K562 (cell line): ENCODE measurements around the gene PRPF18. TPM values are rescaled to one million over a fixed set of nuclear protein-coding genes. Genes with fewer than 3 reads are reported as not detected.

ENCODE experiments used
- ATF1 ChIP-seq, 2 experiments: fragments of 450-650 bp in 1 of 2; IDR thresholded peaks; 2 replicates each; pipeline ENCODE4 v1.6.1; 2016; ENCODE audit warnings: missing compliant biosample characterization in 1 of 2, missing genetic modification characterization in 1 of 2
- ETV1 ChIP-seq: fragments of 450-650 bp; conservative IDR thresholded peaks from 2 replicates; pipeline ENCODE4 v1.6.1; 2016; ENCODE audit warnings: missing genetic modification characterization, control low read depth, low read depth, missing compliant biosample characterization
- MYC ChIP-seq, 2 experiments: fragments of 250-450 bp in 1 of 2; sonication (Bioruptor Pico) in 1 of 2; IDR thresholded peaks; 2 replicates each; pipeline versions ENCODE4 v1.5.1 to v1.6.1; 2012 to 2021; ENCODE audit warnings: low read depth in 2 of 2, borderline replicate concordance in 1 of 2, improper control_type of control experiment in 1 of 2, low read length in 1 of 2, mild to moderate bottlenecking in 1 of 2, moderate library complexity in 1 of 2
- NR2C2 ChIP-seq, 2 experiments: fragments of 200-800 bp in 1 of 2; sonication (Bioruptor generic) in 1 of 2; sonication (generic) in 1 of 2; formaldehyde crosslinking in 1 of 2; IDR thresholded peaks; 2 replicates each; pipeline versions ENCODE4 v1.6.1 to v1.8.0; 2016 to 2022; ENCODE audit warnings: mild to moderate bottlenecking in 1 of 2, missing compliant biosample characterization in 1 of 2, missing genetic modification characterization in 1 of 2, missing genetic modification reagents in 1 of 2
- REST ChIP-seq, 2 experiments: fragments of 450-650 bp; formaldehyde crosslinking in 1 of 2; IDR thresholded peaks; 2 replicates each; pipeline versions ENCODE4 v1.4.0 to v1.6.1; 2014 to 2020; ENCODE audit warnings: mild to moderate bottlenecking in 2 of 2, borderline replicate concordance in 1 of 2, low read depth in 1 of 2
- SRSF9 ChIP-seq: fragments of 200-400 bp; formaldehyde crosslinking; IDR thresholded peaks from 2 replicates; pipeline ENCODE4 v1.6.1; 2017; ENCODE audit warnings: low read depth, low read length, borderline replicate concordance
- TEAD1 ChIP-seq, 2 experiments: fragments of 450-650 bp in 1 of 2; sonication (generic) in 1 of 2; formaldehyde crosslinking; IDR thresholded peaks; 2 replicates each; pipeline versions ENCODE4 v1.4.0 to v1.8.0; 2020 to 2022; ENCODE audit warnings: mild to moderate bottlenecking in 2 of 2, missing genetic modification reagents in 1 of 2
- polyA plus RNA-seq, 8 experiments: library from polyadenylated mRNA; depleted of rRNA in 4 of 8; stranded (reverse) in 5 of 8; unstranded in 3 of 8; fragments of >200 nt; fragmentation: Nextera tagmentation in 2 of 8; fragmentation: Illumina TruSeq in 1 of 8; extraction: Ambion mirVana in 2 of 8; extraction: Trizol in 1 of 8; gene quantifications; 2 replicates each; pipeline versions ENCODE4 v1.2.1 to v1.2.3, GENCODE V29; 2011 to 2014; ENCODE audit warnings: inconsistent platforms in 1 of 8, missing spikeins in 1 of 8
- total RNA-seq, 7 experiments: library from RNA; depleted of rRNA in 6 of 7; stranded (reverse); fragments of >200 nt in 6 of 7; fragmentation: Illumina TruSeq in 2 of 7; extraction: Trizol in 2 of 7; gene quantifications; 2 replicates each; pipeline versions ENCODE4 v1.2.1 to v1.2.3, GENCODE V29; 2011 to 2021; ENCODE audit warnings: low replicate concordance in 1 of 7

Gene PRPF18
- total and polyA plus RNA-seq, 9 of the 15 experiments (the other 6 are each of a cell fraction or from before 2014, with no cell fraction given), result 14.0 to 30.6 (median 23.1) TPM

GRCh38 chr10:13586676-13587355 is at the start of gene PRPF18 (continued):
- TF ChIP-seq REST (IDR thresholded peaks at IDR 0.05; ENCODE audit: borderline replicate concordance), result peak; percentile 37; the same call in 1 of the 2 replicates
- TF ChIP-seq REST (CRISPR knock-in tag; IDR thresholded peaks at IDR 0.05; ENCODE audit: low read depth), result peak; percentile 31; the same call in 1 of the 2 replicates
- TF ChIP-seq TEAD1 (CRISPR knock-in tag; IDR thresholded peaks at IDR 0.05), result peak in 1 of 2 experiments; percentile 68; a peak in 1 of 4 replicates
- TF ChIP-seq ATF1 (CRISPR knock-in tag; IDR thresholded peaks at IDR 0.05), result no peak
- peak; percentile 73 for TF ChIP-seq ATF1 (tag; IDR thresholded peaks at IDR 0.05)
- TF ChIP-seq ETV1 (tag), result peak; percentile 66; the same call in 1 of the 2 replicates
- TF ChIP-seq SRSF9, result no peak
- TF ChIP-seq NR2C2 (CRISPR knock-in tag; IDR thresholded peaks at IDR 0.05), result no peak
- peak; percentile 74 for TF ChIP-seq NR2C2 (tag; IDR thresholded peaks at IDR 0.05)
- peak; percentile 72; the same call in 1 of the 2 replicates for TF ChIP-seq MYC (IDR thresholded peaks at IDR 0.05; ENCODE audit: low read depth, low read length)
- no peak for TF ChIP-seq MYC (CRISPR knock-in tag; IDR thresholded peaks at IDR 0.05; ENCODE audit: borderline replicate concordance, low read depth)
